GM23338 (cell line): ENCODE results near the gene TPCN2. TPM values are rescaled to one million over a fixed set of nuclear protein-coding genes. Genes with fewer than 3 reads are reported as not detected.

ENCODE experiments used
- ATAC-seq: fragments of 200-7000 bp; cut with Tn5 transposase; 3 replicates; pipeline ENCODE4 v1.9.1; 2020
- DNase-seq: peaks from one replicate; pipeline ENCODE4 v3.0.0-alpha.2; 2015; ENCODE audit warnings: low spot score
- H2AFZ ChIP-seq: fragments of 200-600 bp; sonication (generic); 2 replicates; pipeline ENCODE4 v1.8.0; 2016; ENCODE audit warnings: antibody characterized with exemption, mild to moderate bottlenecking, moderate library complexity
- H3F3A ChIP-seq: fragments of 200-600 bp; sonication (generic); replicated peaks from 2 replicates; pipeline ENCODE4 v1.8.0; 2017; ENCODE audit warnings: antibody characterized with exemption, mixed run types, low read depth
- H3K27ac ChIP-seq: fragments of 200-600 bp; sonication (generic); 2 replicates; pipeline ENCODE4 v1.6.1; 2016; ENCODE audit warnings: low read depth
- H3K27me3 ChIP-seq: fragments of 200-600 bp; sonication (generic); 2 replicates; pipeline ENCODE4 v1.8.0; 2016; ENCODE audit warnings: mild to moderate bottlenecking, mixed run types, moderate library complexity; ENCODE audit not compliant: insufficient read depth
- H3K36me3 ChIP-seq: fragments of 200-600 bp; sonication (generic); 2 replicates; pipeline ENCODE4 v1.8.0; 2016; ENCODE audit warnings: mild to moderate bottlenecking; ENCODE audit not compliant: insufficient read depth
- H3K4me1 ChIP-seq: fragments of 200-600 bp; sonication (generic); 2 replicates; pipeline ENCODE4 v1.8.0; 2016; ENCODE audit warnings: mild to moderate bottlenecking, moderate library complexity; ENCODE audit not compliant: insufficient read depth
- H3K4me2 ChIP-seq: fragments of 200-600 bp; sonication (generic); 2 replicates; pipeline ENCODE4 v1.7.1; 2017; ENCODE audit warnings: mixed run types
- H3K4me3 ChIP-seq: fragments of 200-600 bp; sonication (generic); 2 replicates; pipeline ENCODE4 v1.6.1; 2016; ENCODE audit warnings: mixed run types
- H3K79me2 ChIP-seq: fragments of 200-600 bp; sonication (generic); replicated peaks from 2 replicates; pipeline ENCODE4 v1.8.0; 2017; ENCODE audit warnings: mild to moderate bottlenecking; ENCODE audit not compliant: insufficient read depth
- H3K9me2 ChIP-seq: fragments of 200-600 bp; sonication (generic); 2 replicates; pipeline ENCODE4 v1.8.0; 2017; ENCODE audit not compliant: insufficient read depth
- H4K20me1 ChIP-seq: fragments of 200-600 bp; sonication (generic); replicated peaks from 2 replicates; pipeline ENCODE4 v1.8.0; 2017; ENCODE audit warnings: mild to moderate bottlenecking; ENCODE audit not compliant: insufficient read depth
- H3K27ac Mint-ChIP-seq: 2 replicates; pipeline ENCODE4 v1.8.0; 2020; ENCODE audit warnings: inconsistent platforms, mild to moderate bottlenecking, moderate library complexity, mixed read lengths
- H3K27me3 Mint-ChIP-seq: 3 replicates; pipeline ENCODE4 v1.8.0; 2022; ENCODE audit warnings: low read depth, mild to moderate bottlenecking, moderate library complexity, mixed read lengths, inconsistent platforms; ENCODE audit not compliant: insufficient read depth, poor library complexity
- H3K36me3 Mint-ChIP-seq: 3 replicates; pipeline ENCODE4 v1.8.0; 2021; ENCODE audit warnings: low read depth, mild to moderate bottlenecking, inconsistent platforms, moderate library complexity, mixed read lengths
- H3K4me1 Mint-ChIP-seq: 3 replicates; pipeline ENCODE4 v1.8.0; 2020; ENCODE audit warnings: mild to moderate bottlenecking, inconsistent platforms, mixed read lengths
- H3K4me3 Mint-ChIP-seq: 3 replicates; pipeline ENCODE4 v1.8.0; 2021; ENCODE audit warnings: moderate library complexity, mild to moderate bottlenecking, inconsistent platforms, mixed read lengths
- H3K9me3 Mint-ChIP-seq: 3 replicates; pipeline ENCODE4 v1.8.0; 2020; ENCODE audit warnings: moderate library complexity, mild to moderate bottlenecking, inconsistent platforms, mixed read lengths
- CREB1 ChIP-seq: fragments of 250-450 bp; sonication (Bioruptor Pico); IDR thresholded peaks from 2 replicates; pipeline ENCODE4 v1.5.0; 2020; ENCODE audit warnings: low read depth, mild to moderate bottlenecking, moderate library complexity
- CTCF ChIP-seq, 2 experiments: fragments of 200-600 bp in 1 of 2; sonication (generic) in 1 of 2; conservative IDR thresholded peaks; 2 replicates each; pipeline versions ENCODE4 v1.5.1 to v1.6.1; 2016 to 2017; ENCODE audit warnings: antibody characterized with exemption in 2 of 2, low read depth in 2 of 2, mild to moderate bottlenecking in 2 of 2, moderate library complexity in 1 of 2
- ETS1 ChIP-seq: IDR thresholded peaks from 2 replicates; pipeline ENCODE4 v1.6.1; 2016; ENCODE audit warnings: antibody characterized with exemption
- EZH2 ChIP-seq: fragments of 200-600 bp; sonication (generic); IDR thresholded peaks from one replicate; pipeline ENCODE4 v1.8.0; 2017; ENCODE audit warnings: antibody characterized with exemption, mild to moderate bottlenecking, low read depth; ENCODE audit not compliant: unreplicated experiment
- EZH2phosphoT487 ChIP-seq: fragments of 200-600 bp; sonication (generic); IDR thresholded peaks from one replicate; pipeline ENCODE4 v1.8.1; 2018; ENCODE audit warnings: antibody characterized with exemption; ENCODE audit not compliant: unreplicated experiment
- JUNB ChIP-seq: IDR thresholded peaks from one replicate; pipeline ENCODE4 v1.6.1; 2016; ENCODE audit warnings: antibody characterized with exemption; ENCODE audit not compliant: unreplicated experiment
- NANOG ChIP-seq: IDR thresholded peaks from 2 replicates; pipeline ENCODE4 v1.6.1; 2016; ENCODE audit warnings: antibody characterized with exemption, borderline replicate concordance
- STAT1 ChIP-seq: IDR thresholded peaks from one replicate; pipeline ENCODE4 v1.6.1; 2016; ENCODE audit warnings: antibody characterized with exemption; ENCODE audit not compliant: unreplicated experiment
- ZNF114 ChIP-seq: fragments of 250-450 bp; sonication (Bioruptor Pico); IDR thresholded peaks from 2 replicates; pipeline ENCODE4 v1.5.0; 2020; ENCODE audit warnings: mild to moderate bottlenecking, moderate library complexity
- ZNF331 ChIP-seq: fragments of 250-450 bp; sonication (Bioruptor Pico); IDR thresholded peaks from 2 replicates; pipeline ENCODE4 v1.5.0; 2020; ENCODE audit warnings: low read depth, mild to moderate bottlenecking, moderate library complexity
- ZNF462 ChIP-seq: fragments of 250-450 bp; sonication (Bioruptor Pico); IDR thresholded peaks from 2 replicates; pipeline ENCODE4 v1.5.0; 2020; ENCODE audit warnings: mild to moderate bottlenecking, moderate library complexity
- polyA plus RNA-seq: library from polyadenylated mRNA; unstranded; fragments of >200 nt; fragmentation: Nextera tagmentation; extraction: Ambion mirVana; gene quantifications from 2 replicates; pipeline ENCODE4 v1.2.1, GENCODE V29; 2016
- total RNA-seq: library from RNA; depleted of rRNA; stranded (reverse); fragments of >200 nt; shearing (Covaris generic); gene quantifications from 2 replicates; pipeline ENCODE4 v1.2.3, GENCODE V29; 2014

Gene TPCN2
- total and polyA plus RNA-seq, 2 experiments from 2014 or later, result 5.8 to 14.7 TPM

GRCh38 chr11:69018924-69019323 is 29.8 kb upstream of the TPCN2 start:
- H3K36me3 Mint-ChIP-seq, result no peaks in the 10 kb centered on the region; the same call in 2 of the 3 replicates
- Histone ChIP-seq H3K9me2 (no peaks in the 10 kb centered on the region), H3K4me1 (peaks cover 11% of the 10 kb centered on the region; the same call in 1 of the 2 replicates), H2AFZ (no peak overlapping the region), H3F3A (no peaks in the 10 kb centered on the region), H3K4me3 (no peak overlapping the region), H3K27me3 (no peaks in the 10 kb centered on the region), H3K27ac (no peak overlapping the region), H3K79me2 (no peaks in the 10 kb centered on the region), H3K4me2 (no peak overlapping the region), H4K20me1 (no peaks in the 10 kb centered on the region), H3K36me3 (no peaks in the 10 kb centered on the region)
- no peak for TF ChIP-seq CTCF (conservative IDR thresholded peaks at IDR 0.05; ENCODE audit: low read depth in 2 of 2)
- TF ChIP-seq JUNB, result no peak
- no peak overlapping the region for H3K4me3 Mint-ChIP-seq
- ATAC-seq (peak; percentile 32; the same call in 2 of the 3 replicates), DNase-seq (no peak)
- H3K9me3 Mint-ChIP-seq, result peaks cover 3% of the 10 kb centered on the region; the same call in 2 of the 3 replicates
- peaks cover 15% of the 10 kb centered on the region for H3K27me3 Mint-ChIP-seq
- peaks cover 11% of the 10 kb centered on the region; the same call in 2 of the 3 replicates for H3K4me1 Mint-ChIP-seq
- no peak overlapping the region for H3K27ac Mint-ChIP-seq

GRCh38 chr11:69022260-69022659 is 26.5 kb upstream of the TPCN2 start:
- no peak overlapping the region for H3K4me3 Mint-ChIP-seq
- Histone ChIP-seq H3F3A (no peaks in the 10 kb centered on the region), H2AFZ (no peak overlapping the region), H3K36me3 (no peaks in the 10 kb centered on the region), H3K4me1 (no peaks in the 10 kb centered on the region), H3K4me3 (no peak overlapping the region), H4K20me1 (no peaks in the 10 kb centered on the region), H3K4me2 (no peak overlapping the region), H3K27me3 (no peaks in the 10 kb centered on the region), H3K9me2 (no peaks in the 10 kb centered on the region), H3K27ac (no peak overlapping the region), H3K79me2 (no peaks in the 10 kb centered on the region)
- H3K27ac Mint-ChIP-seq, result no peak overlapping the region
- no peak for ATAC-seq
- DNase-seq, result no peak
- no peaks in the 10 kb centered on the region for H3K36me3 Mint-ChIP-seq
- H3K27me3 Mint-ChIP-seq, result peaks cover 10% of the 10 kb centered on the region
- H3K4me1 Mint-ChIP-seq, result no peaks in the 10 kb centered on the region
- H3K9me3 Mint-ChIP-seq, result no peaks in the 10 kb centered on the region; the same call in 2 of the 3 replicates
- TF ChIP-seq EZH2phosphoT487 (no peak), ZNF114 (no peak), CREB1 (no peak), STAT1 (no peak), ETS1 (no peak), NANOG (no peak), ZNF462 (no peak), EZH2 (no peak), ZNF331 (CRISPR knock-in tag) (no peak)
